Thoracic aorta endothelial cell (primary cell): Measurements from ENCODE around the gene BARX2. TPM values are rescaled to one million over a fixed set of nuclear protein-coding genes. Genes with fewer than 3 reads are reported as not detected.

Experiments
- total RNA-seq: library from RNA; depleted of rRNA; stranded (reverse); fragments of >200 nt; gene quantifications from 2 replicates; pipeline ENCODE4 v1.2.3, GENCODE V29; 2012

Gene BARX2, protein sequence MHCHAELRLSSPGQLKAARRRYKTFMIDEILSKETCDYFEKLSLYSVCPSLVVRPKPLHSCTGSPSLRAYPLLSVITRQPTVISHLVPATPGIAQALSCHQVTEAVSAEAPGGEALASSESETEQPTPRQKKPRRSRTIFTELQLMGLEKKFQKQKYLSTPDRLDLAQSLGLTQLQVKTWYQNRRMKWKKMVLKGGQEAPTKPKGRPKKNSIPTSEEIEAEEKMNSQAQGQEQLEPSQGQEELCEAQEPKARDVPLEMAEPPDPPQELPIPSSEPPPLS
- total RNA-seq = not detected in 2 replicates

DNA sequence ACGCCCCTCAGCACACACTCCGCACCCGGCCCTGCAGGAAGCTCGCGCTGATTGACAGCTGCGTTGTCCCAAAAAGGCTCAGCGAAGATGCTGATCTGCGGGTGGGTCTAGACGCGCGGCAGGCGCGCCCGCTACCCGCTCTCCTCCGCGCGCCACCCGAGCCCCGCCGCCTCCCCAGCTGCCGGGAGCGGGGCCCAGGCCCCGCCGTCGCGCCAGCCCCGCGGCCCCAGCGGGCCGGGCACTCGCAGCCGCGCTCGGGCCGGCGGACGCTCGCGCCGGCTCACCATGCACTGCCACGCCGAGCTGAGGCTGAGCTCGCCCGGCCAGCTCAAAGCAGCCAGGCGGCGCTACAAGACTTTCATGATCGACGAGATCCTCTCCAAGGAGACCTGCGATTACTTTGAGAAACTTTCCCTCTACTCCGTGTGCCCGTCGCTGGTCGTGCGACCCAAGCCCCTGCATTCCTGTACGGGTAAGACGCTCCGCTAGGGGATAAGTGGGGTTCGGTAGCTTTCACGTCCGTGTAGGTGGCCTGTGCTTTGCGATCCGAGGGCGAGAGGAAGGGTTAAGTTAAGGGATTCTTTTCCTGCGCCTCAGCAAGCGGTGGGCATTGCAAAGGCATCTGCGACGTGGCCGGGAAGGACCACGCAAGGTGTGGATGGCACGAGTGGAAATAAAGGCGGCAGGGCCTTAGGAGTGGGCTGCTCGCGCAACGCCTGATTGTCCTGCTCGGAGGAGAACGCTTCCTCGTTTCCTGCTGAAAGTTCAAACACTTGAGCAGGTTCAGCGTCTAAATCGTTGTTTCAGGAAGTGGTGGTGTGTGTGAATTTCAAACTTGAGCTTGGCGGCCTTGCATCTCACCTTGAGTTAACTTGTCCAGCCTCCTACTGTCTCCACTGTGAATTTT lies at the start of gene BARX2:
Gene BARX2, plus strand, starts transcription at position 98 of the 907 bp plus-strand sequence. Its CDS starts 188 bp downstream, at position 286.

Other genes with a start within 250 kb of the BARX2 start
- 9.0 and 9.3 TPM in 2 replicates for gene ARHGAP32, start 183.5 kb upstream of the BARX2 start, total RNA-seq